ENCODE results near the gene TSPEAR.

DNA sequence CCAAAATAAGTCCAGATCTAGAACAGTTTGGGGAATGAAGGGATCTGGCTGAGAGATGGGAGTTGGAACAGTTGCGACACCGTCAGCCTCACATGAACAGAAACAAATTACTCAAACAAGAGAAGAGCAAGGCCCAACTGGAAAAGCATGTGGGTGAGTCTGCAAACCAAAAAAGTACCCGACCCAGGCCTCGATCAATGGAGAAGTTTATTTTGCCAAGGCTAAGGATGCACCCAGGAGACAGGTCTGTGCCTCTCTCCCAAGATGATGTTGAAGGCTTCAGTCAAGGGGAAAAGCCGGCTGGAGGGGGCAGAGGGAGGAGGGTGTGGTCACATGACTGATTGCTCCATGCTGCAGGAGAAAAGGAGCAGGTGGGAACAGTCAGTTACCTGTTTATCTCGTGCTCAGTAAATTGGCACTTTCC, 213.7 kb downstream of the TSPEAR start:
- TF ChIP-seq, protein P1, sequence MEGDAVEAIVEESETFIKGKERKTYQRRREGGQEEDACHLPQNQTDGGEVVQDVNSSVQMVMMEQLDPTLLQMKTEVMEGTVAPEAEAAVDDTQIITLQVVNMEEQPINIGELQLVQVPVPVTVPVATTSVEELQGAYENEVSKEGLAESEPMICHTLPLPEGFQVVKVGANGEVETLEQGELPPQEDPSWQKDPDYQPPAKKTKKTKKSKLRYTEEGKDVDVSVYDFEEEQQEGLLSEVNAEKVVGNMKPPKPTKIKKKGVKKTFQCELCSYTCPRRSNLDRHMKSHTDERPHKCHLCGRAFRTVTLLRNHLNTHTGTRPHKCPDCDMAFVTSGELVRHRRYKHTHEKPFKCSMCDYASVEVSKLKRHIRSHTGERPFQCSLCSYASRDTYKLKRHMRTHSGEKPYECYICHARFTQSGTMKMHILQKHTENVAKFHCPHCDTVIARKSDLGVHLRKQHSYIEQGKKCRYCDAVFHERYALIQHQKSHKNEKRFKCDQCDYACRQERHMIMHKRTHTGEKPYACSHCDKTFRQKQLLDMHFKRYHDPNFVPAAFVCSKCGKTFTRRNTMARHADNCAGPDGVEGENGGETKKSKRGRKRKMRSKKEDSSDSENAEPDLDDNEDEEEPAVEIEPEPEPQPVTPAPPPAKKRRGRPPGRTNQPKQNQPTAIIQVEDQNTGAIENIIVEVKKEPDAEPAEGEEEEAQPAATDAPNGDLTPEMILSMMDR (IDR thresholded peaks at IDR 0.05; ENCODE audit: insufficient read depth, low read length, poor library complexity, severe bottlenecking), result no peak
- TF ChIP-seq EZH2phosphoT487 (conservative IDR thresholded peaks at IDR 0.05; ENCODE audit: low read length), result no peak

All from SU-DHL-6 (cell line).